Subcutaneous abdominal adipose tissue (tissue), 5 donors: ENCODE measurements around the gene SHB.

Source experiments
- H3K27ac ChIP-seq: one replicate; pipeline ENCODE4 v1.7.0; 2013; ENCODE audit warnings: low read depth, mild to moderate bottlenecking, inconsistent platforms, low read length, moderate library complexity
- H3K27me3 ChIP-seq, 5 donors: one replicate each; pipeline ENCODE4 v1.7.0; 2013; ENCODE audit warnings: low read length in 5 of 5, inconsistent platforms in 1 of 5; ENCODE audit not compliant: control insufficient read depth in 5 of 5, insufficient read depth in 4 of 5
- H3K36me3 ChIP-seq, 5 donors: one replicate each; pipeline ENCODE4 v1.7.0; 2013; ENCODE audit warnings: low read length in 5 of 5; ENCODE audit not compliant: control insufficient read depth in 5 of 5, insufficient read depth in 5 of 5
- H3K4me1 ChIP-seq, 5 donors: one replicate each; pipeline ENCODE4 v1.7.0; 2013; ENCODE audit warnings: low read length in 5 of 5, mild to moderate bottlenecking in 3 of 5, moderate library complexity in 1 of 5; ENCODE audit not compliant: control insufficient read depth in 5 of 5, insufficient read depth in 5 of 5
- H3K4me3 ChIP-seq, 5 donors: one replicate each; pipeline ENCODE4 v1.7.0; 2013; ENCODE audit warnings: low read length in 5 of 5, low read depth in 1 of 5
- H3K9ac ChIP-seq, 5 donors: one replicate each; pipeline ENCODE4 v1.7.0; 2013; ENCODE audit warnings: low read length in 5 of 5, mild to moderate bottlenecking in 4 of 5, moderate library complexity in 3 of 5
- H3K9me3 ChIP-seq, 5 donors: one replicate each; pipeline ENCODE4 v1.7.0; 2013; ENCODE audit warnings: low read length in 5 of 5; ENCODE audit not compliant: control insufficient read depth in 5 of 5
- donor health status: healthy.
- donor health status: healthy.
- donor health status: healthy.
- donor health status: healthy.
- donor health status: healthy.

SHB gene

GRCh38 chr9:37983381-37984067 lies 85.5 kb downstream of the SHB start:
- Histone ChIP-seq H3K36me3 (no peaks in the 10 kb centered on the region), H3K27ac (no peak overlapping the region), H3K27me3 (no peaks in the 10 kb centered on the region), H3K9ac (no peak overlapping the region), H3K4me1 (peaks cover 0 to 26% (median 7%) of the 10 kb centered on the region in 5 donors), H3K9me3 (no peaks in the 10 kb centered on the region), H3K4me3 (no peak overlapping the region)

- H3K27ac ChIP-seq: no peak overlapping the region
- no peak overlapping the region for H3K9ac ChIP-seq
- no peaks in the 10 kb centered on the region for H3K9me3 ChIP-seq
- no peaks in the 10 kb centered on the region for H3K36me3 ChIP-seq
- H3K27me3 ChIP-seq: no peaks in the 10 kb centered on the region
- no peak overlapping the region for H3K4me3 ChIP-seq
- peaks cover 0 to 6% (median 3%) of the 10 kb centered on the region in 5 donors for H3K4me1 ChIP-seq
These were observed 89.2 kb downstream of the SHB start for GRCh38 chr9:37979844-37980243.

GRCh38 chr9:37978983-37979382 lies 90.0 kb downstream of the SHB start:
- Histone ChIP-seq H3K9me3 (no peaks in the 10 kb centered on the region), H3K4me1 (peaks cover 0 to 2% (median 0%) of the 10 kb centered on the region in 5 donors), H3K27ac (no peak overlapping the region), H3K4me3 (no peak overlapping the region), H3K9ac (no peak overlapping the region), H3K27me3 (no peaks in the 10 kb centered on the region), H3K36me3 (peaks cover 0 to 5% (median 4%) of the 10 kb centered on the region in 5 donors)

- no peak overlapping the region for H3K4me3 ChIP-seq
- H3K4me1 ChIP-seq: peaks cover 0 to 2% (median 0%) of the 10 kb centered on the region in 5 donors
- no peaks in the 10 kb centered on the region for H3K27me3 ChIP-seq
- no peak overlapping the region for H3K27ac ChIP-seq
- peaks cover 0 to 8% (median 7%) of the 10 kb centered on the region in 5 donors for H3K36me3 ChIP-seq
- no peaks in the 10 kb centered on the region for H3K9me3 ChIP-seq
- H3K9ac ChIP-seq: no peak overlapping the region
These were observed 90.6 kb downstream of the SHB start for GRCh38 chr9:37978481-37978864.

- H3K4me1 ChIP-seq: peaks cover 0 to 2% (median 0%) of the 10 kb centered on the region in 5 donors
- H3K4me3 ChIP-seq: no peak overlapping the region
- no peak overlapping the region for H3K9ac ChIP-seq
- peaks cover 0 to 10% (median 8%) of the 10 kb centered on the region in 5 donors for H3K36me3 ChIP-seq
- no peaks in the 10 kb centered on the region for H3K27me3 ChIP-seq
- no peak overlapping the region for H3K27ac ChIP-seq
- no peaks in the 10 kb centered on the region for H3K9me3 ChIP-seq
These were observed 91.1 kb downstream of the SHB start for GRCh38 chr9:37977851-37978480.

GRCh38 chr9:37976714-37977477 lies 92.1 kb downstream of the SHB start:
- Histone ChIP-seq H3K36me3 (peaks cover 0 to 14% (median 9%) of the 10 kb centered on the region in 5 donors), H3K27ac (no peak overlapping the region), H3K4me3 (no peak overlapping the region), H3K9me3 (no peaks in the 10 kb centered on the region), H3K27me3 (no peaks in the 10 kb centered on the region), H3K4me1 (peaks cover 0 to 2% (median 0%) of the 10 kb centered on the region in 5 donors), H3K9ac (no peak overlapping the region)

GRCh38 chr9:37975639-37976038 lies 93.4 kb downstream of the SHB start:
- no peak overlapping the region for H3K9ac ChIP-seq
- no peak overlapping the region for H3K27ac ChIP-seq
- peaks cover 0 to 4% (median 0%) of the 10 kb centered on the region in 5 donors for H3K4me1 ChIP-seq
- peaks cover 0 to 17% (median 9%) of the 10 kb centered on the region in 5 donors for H3K36me3 ChIP-seq
- no peaks in the 10 kb centered on the region for H3K9me3 ChIP-seq
- no peak overlapping the region for H3K4me3 ChIP-seq
- H3K27me3 ChIP-seq: no peaks in the 10 kb centered on the region

GRCh38 chr9:37974506-37975173 lies 94.4 kb downstream of the SHB start:
- H3K9ac ChIP-seq: no peak overlapping the region
- H3K4me3 ChIP-seq: no peak overlapping the region
- no peaks in the 10 kb centered on the region for H3K9me3 ChIP-seq
- H3K27ac ChIP-seq: no peak overlapping the region
- peaks cover 0 to 17% (median 9%) of the 10 kb centered on the region in 5 donors for H3K36me3 ChIP-seq
- peaks cover 2 to 13% (median 4%) of the 10 kb centered on the region in 5 donors for H3K4me1 ChIP-seq
- H3K27me3 ChIP-seq: no peaks in the 10 kb centered on the region

GRCh38 chr9:37972351-37972848 lies 96.6 kb downstream of the SHB start:
- Histone ChIP-seq H3K27ac (no peak overlapping the region), H3K4me3 (no peak overlapping the region), H3K36me3 (peaks cover 0 to 17% (median 9%) of the 10 kb centered on the region in 5 donors), H3K9ac (no peak overlapping the region), H3K9me3 (no peaks in the 10 kb centered on the region), H3K4me1 (peaks cover 2 to 31% (median 15%) of the 10 kb centered on the region in 5 donors), H3K27me3 (no peaks in the 10 kb centered on the region)
